Muscle of leg (tissue), 11 donors: ENCODE measurements around the gene TGFBR2. TPM values are rescaled to one million over a fixed set of nuclear protein-coding genes. Genes with fewer than 3 reads are reported as not detected.

Source experiments
- DNase-seq: peaks from one replicate; pipeline ENCODE4 v3.0.0; 2013
- H3K27ac ChIP-seq: one replicate; pipeline ENCODE4 v1.5.1; 2013; ENCODE audit warnings: mild to moderate bottlenecking, low read length, control low read depth
- H3K27me3 ChIP-seq: one replicate; pipeline ENCODE4 v1.6.1; 2013; ENCODE audit warnings: low read length; ENCODE audit not compliant: control insufficient read depth, insufficient read depth
- H3K36me3 ChIP-seq: one replicate; pipeline ENCODE4 v1.6.1; 2013; ENCODE audit warnings: low read length; ENCODE audit not compliant: control insufficient read depth, insufficient read depth
- H3K4me1 ChIP-seq: one replicate; pipeline ENCODE4 v1.6.1; 2013; ENCODE audit warnings: low read length; ENCODE audit not compliant: control insufficient read depth, insufficient read depth
- H3K4me3 ChIP-seq: one replicate; pipeline ENCODE4 v1.5.1; 2013; ENCODE audit warnings: low read length, control low read depth
- H3K9me3 ChIP-seq: replicated peaks from 2 replicates; pipeline ENCODE4 v1.6.1; 2013; ENCODE audit warnings: low read depth, low read length; ENCODE audit not compliant: control insufficient read depth
- WGBS: methylation state at CpG from one replicate; pipeline ENCODE4 v1.1.5; 2013; ENCODE audit warnings: missing lambda C conversion rate; ENCODE audit not compliant: insufficient coverage; 5-methylcytosine and 5-hydroxymethylcytosine counted together
- polyA plus RNA-seq, 8 donors: library from polyadenylated mRNA; unstranded; fragments of 120-200 nt; gene quantifications; one replicate each; pipeline versions ENCODE4 v1.2.1 to v1.2.3, GENCODE V29; 2013; ENCODE audit warnings: inconsistent platforms in 1 of 8, low replicate concordance in 1 of 8; ENCODE audit not compliant: insufficient read length in 8 of 8, insufficient read depth in 1 of 8
- total RNA-seq: library from RNA; stranded (reverse); fragments of 120-200 nt; gene quantifications from one replicate; pipeline ENCODE4 v1.2.4, GENCODE V29; 2013

TGFBR2 gene
- total and polyA plus RNA-seq, 9 donors: 47.7 to 110 (median 68.6) TPM

- DNase-seq: no peak
- no peaks in the 10 kb centered on the region for H3K9me3 ChIP-seq
- H3K4me3 ChIP-seq: no peak overlapping the region
- H3K27ac ChIP-seq: no peak overlapping the region
- H3K4me1 ChIP-seq: no peaks in the 10 kb centered on the region
- no peaks in the 10 kb centered on the region for H3K27me3 ChIP-seq
- H3K36me3 ChIP-seq: no peaks in the 10 kb centered on the region
- WGBS: no CpG with 5 or more reads among the region's 3 CpGs
Measured at GRCh38 chr3:30598668-30599545, 7.5 kb upstream of the TGFBR2 start.

- WGBS: no CpG with 5 or more reads among the region's 2 CpGs
- H3K27me3 ChIP-seq: no peaks in the 10 kb centered on the region
Measured at GRCh38 chr3:30600572-30600971, 5.8 kb upstream of the TGFBR2 start.

GRCh38 chr3:30602946-30603345 lies 3.5 kb upstream of the TGFBR2 start:
- peaks cover 3% of the 10 kb centered on the region for H3K4me1 ChIP-seq
- no peak overlapping the region for H3K4me3 ChIP-seq
- H3K27ac ChIP-seq: no peak overlapping the region
- H3K27me3 ChIP-seq: no peaks in the 10 kb centered on the region
- no peaks in the 10 kb centered on the region for H3K9me3 ChIP-seq
- DNase-seq: no peak
- no peaks in the 10 kb centered on the region for H3K36me3 ChIP-seq
- WGBS: no CpG with 5 or more reads among the region's 4 CpGs

More at GRCh38 chr3:30600572-30600971, 5.8 kb upstream of the TGFBR2 start:
- Histone ChIP-seq H3K4me3 (no peak overlapping the region), H3K9me3 (no peaks in the 10 kb centered on the region), H3K36me3 (no peaks in the 10 kb centered on the region), H3K4me1 (peaks cover 1% of the 10 kb centered on the region), H3K27ac (no peak overlapping the region)
- DNase-seq: no peak

- H3K36me3 ChIP-seq: no peaks in the 10 kb centered on the region
- H3K27ac ChIP-seq: no peak overlapping the region
- peaks cover 3% of the 10 kb centered on the region for H3K4me1 ChIP-seq
- H3K27me3 ChIP-seq: no peaks in the 10 kb centered on the region
- H3K9me3 ChIP-seq: no peaks in the 10 kb centered on the region
- WGBS: no CpG with 5 or more reads among the region's 3 CpGs
- DNase-seq: peak; percentile 54
- no peak overlapping the region for H3K4me3 ChIP-seq
Measured at GRCh38 chr3:30604093-30604492, 2.3 kb upstream of the TGFBR2 start.

DNA sequence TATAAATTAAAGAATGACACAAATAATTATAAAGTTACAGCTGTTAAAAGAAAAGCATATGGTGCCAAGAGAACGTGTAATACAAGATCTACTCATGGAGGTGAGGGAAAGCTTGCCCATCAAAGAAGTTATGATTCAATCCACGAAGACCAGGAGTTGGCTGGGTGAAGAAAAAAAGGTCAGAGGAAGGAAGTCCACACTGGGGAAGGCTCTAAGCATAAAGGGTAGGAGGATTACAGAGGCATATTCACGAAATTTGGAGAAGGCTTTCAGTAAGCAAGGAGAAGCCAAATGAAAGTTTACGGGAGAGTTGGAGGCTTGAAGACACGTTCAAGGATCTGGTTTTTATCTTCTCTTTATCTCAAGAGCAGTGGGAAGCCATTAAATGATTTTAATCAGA lies 1.8 kb upstream of the TGFBR2 start:
- Histone ChIP-seq H3K4me3 (no peak overlapping the region), H3K9me3 (no peaks in the 10 kb centered on the region), H3K27ac (peak overlapping the region; percentile 31), H3K4me1 (peaks cover 3% of the 10 kb centered on the region), H3K27me3 (no peaks in the 10 kb centered on the region), H3K36me3 (no peaks in the 10 kb centered on the region)
- WGBS: 87% methylated on average over 5 of the region's 5 CpGs
- no peak for DNase-seq

DNA sequence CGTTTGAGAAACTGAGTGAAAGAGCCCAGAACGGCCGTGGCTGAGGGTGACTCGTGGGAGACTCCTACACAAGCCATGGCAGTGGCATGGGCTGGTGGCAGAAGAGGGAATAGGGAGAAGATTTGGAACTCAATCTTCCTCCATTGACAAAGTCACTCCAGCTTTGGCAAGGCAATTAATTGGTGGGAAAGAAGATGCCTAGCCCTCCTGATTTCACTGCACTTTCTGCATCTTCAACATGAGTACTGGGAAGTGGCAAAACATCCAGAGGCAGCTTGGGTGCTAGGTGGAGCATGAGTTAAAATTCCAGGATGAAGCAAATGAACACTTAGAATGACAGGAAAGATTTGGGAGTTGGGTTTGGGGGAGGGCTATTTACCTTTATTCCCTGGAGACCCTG lies 1.4 kb upstream of the TGFBR2 start:
- Histone ChIP-seq H3K4me3 (no peak overlapping the region), H3K4me1 (peaks cover 3% of the 10 kb centered on the region), H3K36me3 (no peaks in the 10 kb centered on the region), H3K27me3 (no peaks in the 10 kb centered on the region), H3K27ac (peak overlapping the region; percentile 31), H3K9me3 (no peaks in the 10 kb centered on the region)
- no CpG with 5 or more reads among the region's 4 CpGs for WGBS
- no peak for DNase-seq

GRCh38 chr3:30605706-30606300 lies 598 bp upstream of the TGFBR2 start:
- H3K4me3 ChIP-seq: peak overlapping the region; percentile 92
- H3K27ac ChIP-seq: peak overlapping the region; percentile 71
- no peaks in the 10 kb centered on the region for H3K9me3 ChIP-seq
- H3K4me1 ChIP-seq: peaks cover 3% of the 10 kb centered on the region
- H3K27me3 ChIP-seq: no peaks in the 10 kb centered on the region
- no peak for DNase-seq
- H3K36me3 ChIP-seq: no peaks in the 10 kb centered on the region
- 11% methylated on average over 5 of the region's 10 CpGs for WGBS

GRCh38 chr3:30607032-30607833 lies 832 bp downstream of the TGFBR2 start:
- Histone ChIP-seq H3K4me3 (peak overlapping the region; percentile 92), H3K27ac (peak overlapping the region; percentile 95), H3K4me1 (peaks cover 3% of the 10 kb centered on the region), H3K27me3 (no peaks in the 10 kb centered on the region), H3K9me3 (no peaks in the 10 kb centered on the region), H3K36me3 (no peaks in the 10 kb centered on the region)
- peak; percentile 85 for DNase-seq
- WGBS: 0% methylated on average over 27 of the region's 45 CpGs

- Histone ChIP-seq H3K27me3 (no peaks in the 10 kb centered on the region), H3K4me1 (peaks cover 3% of the 10 kb centered on the region)
- DNase-seq: peak; percentile 40
Measured at GRCh38 chr3:30608598-30608947, 2.2 kb downstream of the TGFBR2 start.

More at GRCh38 chr3:30608598-30608947, 2.2 kb downstream of the TGFBR2 start:
- Histone ChIP-seq H3K4me3 (peak overlapping the region; percentile 26), H3K9me3 (no peaks in the 10 kb centered on the region), H3K27ac (no peak overlapping the region), H3K36me3 (no peaks in the 10 kb centered on the region)
- no CpG with 5 or more reads among the region's 2 CpGs for WGBS
